SK-N-SH (cell line): ENCODE data around the gene MUC22. TPM values are rescaled to one million over a fixed set of nuclear protein-coding genes. Genes with fewer than 3 reads are reported as not detected.
"Not testable (repeated sequence)": the region's sequence is repeated elsewhere in the genome, so short reads cannot be mapped to it uniquely, and the experiment has no call there.

ENCODE experiments used
- CTCF ChIA-PET: fragments of 300-600, 350-600 bp; formaldehyde crosslinking; extraction: SDS; loops from one replicate; lab custom pipeline; 2021; lab: Yijun Ruan, JAX
- POLR2A ChIA-PET: fragments of 350-600 bp; sonication (Branson Sonifier 250); formaldehyde crosslinking; extraction: SDS; loops from one replicate; lab custom pipeline; 2020; ENCODE audit warnings: antibody characterized with exemption, inconsistent platforms; lab: Yijun Ruan, JAX
- DNase-seq: peaks from one replicate; pipeline ENCODE4 v3.0.0; 2012
- H2AFZ ChIP-seq: fragments of 200-600 bp; sonication (generic); 2 replicates; pipeline ENCODE4 v1.8.1; 2016; ENCODE audit warnings: antibody characterized with exemption, mild to moderate bottlenecking, low read depth
- H3F3A ChIP-seq: fragments of 200-600 bp; sonication (generic); replicated peaks from 2 replicates; pipeline ENCODE3; 2016; ENCODE audit warnings: antibody characterized with exemption, mild to moderate bottlenecking; ENCODE audit not compliant: insufficient read depth
- H3K27ac ChIP-seq, 2 experiments: fragments of 200-500 bp in 1 of 2; fragments of 200-600 bp in 1 of 2; sonication (Bioruptor generic) in 1 of 2; sonication (generic), shearing (Covaris generic) in 1 of 2; 2 replicates each; pipeline versions ENCODE4 v1.5.1 to v1.6.1; 2014 to 2016; ENCODE audit warnings: low read depth in 2 of 2, inconsistent platforms in 1 of 2, low read length in 1 of 2, mild to moderate bottlenecking in 1 of 2, mixed read lengths in 1 of 2
- H3K27me3 ChIP-seq: fragments of 200-600 bp; sonication (generic), shearing (Covaris generic); 2 replicates; pipeline ENCODE4 v1.6.1; 2016; ENCODE audit warnings: mixed run types; ENCODE audit not compliant: insufficient read depth
- H3K36me3 ChIP-seq, 2 experiments: fragments of 200-500 bp in 1 of 2; fragments of 200-600 bp in 1 of 2; sonication (Bioruptor generic) in 1 of 2; sonication (generic) in 1 of 2; replicated peaks in 1 of 2; 2 replicates each; pipeline versions ENCODE3 to v1.5.1; 2014 to 2016; ENCODE audit warnings: low read length in 1 of 2, mild to moderate bottlenecking in 1 of 2; ENCODE audit not compliant: insufficient read depth in 2 of 2, control insufficient read depth in 1 of 2
- H3K4me1 ChIP-seq, 2 experiments: fragments of 200-500 bp in 1 of 2; fragments of 200-600 bp in 1 of 2; sonication (Bioruptor generic) in 1 of 2; sonication (generic), shearing (Covaris generic) in 1 of 2; 2 replicates each; pipeline versions ENCODE4 v1.5.1 to v1.6.1; 2014 to 2016; ENCODE audit warnings: low read depth in 1 of 2, low read length in 1 of 2, mixed run types in 1 of 2; ENCODE audit not compliant: insufficient read depth in 2 of 2, control insufficient read depth in 1 of 2
- H3K4me2 ChIP-seq: fragments of 200-600 bp; sonication (generic), shearing (Covaris generic); 2 replicates; pipeline ENCODE4 v1.6.1; 2017; ENCODE audit warnings: mixed run types
- H3K4me3 ChIP-seq, 2 experiments: fragments of 200-500 bp in 1 of 2; fragments of 200-600 bp in 1 of 2; sonication (Bioruptor generic) in 1 of 2; sonication (generic), shearing (Covaris generic) in 1 of 2; 2 replicates each; pipeline versions ENCODE4 v1.5.1 to v1.8.1; 2014 to 2016; ENCODE audit warnings: low read depth in 2 of 2, inconsistent platforms in 1 of 2, low read length in 1 of 2, mild to moderate bottlenecking in 1 of 2, mixed read lengths in 1 of 2, moderate library complexity in 1 of 2
- H3K79me2 ChIP-seq: fragments of 200-600 bp; sonication (generic); 2 replicates; pipeline ENCODE4 v1.8.1; 2017; ENCODE audit warnings: mild to moderate bottlenecking; ENCODE audit not compliant: insufficient read depth
- H3K9ac ChIP-seq: fragments of 200-600 bp; sonication (generic); 2 replicates; pipeline ENCODE4 v1.6.1; 2017; ENCODE audit warnings: mixed run types
- H3K9me2 ChIP-seq: fragments of 200-600 bp; sonication (generic); 2 replicates; pipeline ENCODE4 v1.6.1; 2017; ENCODE audit warnings: mixed run types
- H3K9me3 ChIP-seq: fragments of 200-600 bp; sonication (generic); 2 replicates; pipeline ENCODE4 v1.6.1; 2017; ENCODE audit warnings: mixed run types, mild to moderate bottlenecking, moderate library complexity
- H4K20me1 ChIP-seq: fragments of 200-600 bp; sonication (generic); 2 replicates; pipeline ENCODE4 v1.6.1; 2017; ENCODE audit warnings: mild to moderate bottlenecking, mixed run types; ENCODE audit not compliant: insufficient read depth
- EP300 ChIP-seq, 2 experiments: IDR thresholded peaks; 2 replicates each; pipeline versions ENCODE4 v1.4.0 to v1.6.1; 2012; ENCODE audit warnings: borderline replicate concordance in 1 of 2, low read depth in 1 of 2, low read length in 1 of 2
- FOXJ3 ChIP-seq: sonication (generic); formaldehyde crosslinking; IDR thresholded peaks from 2 replicates; pipeline ENCODE4 v1.5.1; 2020; ENCODE audit warnings: mild to moderate bottlenecking, missing genetic modification reagents
- MXI1 ChIP-seq: IDR thresholded peaks from 2 replicates; pipeline ENCODE4 v1.6.1; 2012; ENCODE audit warnings: mild to moderate bottlenecking, low read depth, low read length, improper control_type of control experiment
- NFIC ChIP-seq: IDR thresholded peaks from 2 replicates; pipeline ENCODE4 v1.4.0; 2012; ENCODE audit warnings: borderline replicate concordance
- RAD21 ChIP-seq: IDR thresholded peaks from 2 replicates; pipeline ENCODE4 v1.6.1; 2012; ENCODE audit warnings: mild to moderate bottlenecking, low read length
- RXRA ChIP-seq: IDR thresholded peaks from 2 replicates; pipeline ENCODE4 v1.4.0; 2012; ENCODE audit warnings: low read depth, mild to moderate bottlenecking, borderline replicate concordance
- SMC3 ChIP-seq: IDR thresholded peaks from 2 replicates; pipeline ENCODE4 v1.6.1; 2012; ENCODE audit warnings: low read depth, low read length, improper control_type of control experiment
- YY1 ChIP-seq: IDR thresholded peaks from 2 replicates; pipeline ENCODE4 v1.4.0; 2012; ENCODE audit warnings: low read depth, mild to moderate bottlenecking
- WGBS: methylation state at CpG from one replicate; pipeline ENCODE4 v1.1.6; 2017; ENCODE audit warnings: low lambda C conversion rate; 5-methylcytosine and 5-hydroxymethylcytosine counted together
- polyA plus RNA-seq, 3 experiments: library from polyadenylated mRNA; depleted of rRNA; stranded (reverse); fragments of >200 nt; gene quantifications; 2 replicates each; pipeline ENCODE4 v1.2.3, GENCODE V29; 2012
- TF ChIP-seq, protein P1 (sequence below): IDR thresholded peaks from 2 replicates; pipeline ENCODE4 v1.6.1; 2012; ENCODE audit warnings: mild to moderate bottlenecking, low read depth, low read length, moderate library complexity
- TF ChIP-seq, protein P2 (sequence below): IDR thresholded peaks from 2 replicates; pipeline ENCODE4 v1.4.0; 2012; ENCODE audit warnings: low read depth
- TF ChIP-seq, protein P3 (sequence below): IDR thresholded peaks from 2 replicates; pipeline ENCODE4; 2012

MUC22 gene
- polyA plus RNA-seq, 1 of the 3 experiments (the other 2 are of a cell fraction): 0.12 TPM

DNA sequence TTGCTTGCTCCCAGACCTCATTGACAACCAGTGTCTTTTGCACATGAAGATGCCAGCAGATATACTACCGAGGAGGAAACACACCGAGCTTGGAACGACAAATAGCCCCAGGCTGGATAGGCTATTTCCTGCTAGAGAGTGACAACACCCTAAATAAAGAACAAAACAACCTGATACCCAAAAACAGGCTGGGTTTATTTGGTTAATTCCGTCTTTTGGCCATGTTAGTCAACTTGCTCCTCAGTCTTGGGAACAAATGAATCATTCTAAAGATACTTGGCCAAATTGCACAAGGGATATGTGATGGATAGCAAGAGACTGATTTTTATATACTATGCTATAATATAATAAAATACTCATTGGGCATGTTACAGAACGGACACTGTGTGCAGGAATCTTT is 11.5 kb upstream of the MUC22 start:
- H3K4me2 ChIP-seq: no peak overlapping the region
- no peaks in the 10 kb centered on the region for H3K36me3 ChIP-seq
- H3K9ac ChIP-seq: no peak overlapping the region
- DNase-seq: no peak
- WGBS: 51% methylated on average over 5 of the region's 5 CpGs
- H2AFZ ChIP-seq: no peak overlapping the region
- no peaks in the 10 kb centered on the region for H3F3A ChIP-seq
- H3K27ac ChIP-seq: no peak overlapping the region
- H3K27me3 ChIP-seq: no peaks in the 10 kb centered on the region
- CTCF ChIA-PET: no interaction called here
- no peaks in the 10 kb centered on the region for H3K4me1 ChIP-seq
- H3K79me2 ChIP-seq: no peaks in the 10 kb centered on the region
- TF ChIP-seq EP300 (IDR thresholded peaks at IDR 0.05; ENCODE audit: borderline replicate concordance in 1 of 2, low read depth in 1 of 2, low read length in 1 of 2) (no peak), NFIC (no peak), FOXJ3 (CRISPR knock-in tag) (no peak), SMC3 (no peak), YY1 (no peak), RXRA (no peak), RAD21 (no peak), MXI1 (no peak)
- TF ChIP-seq, protein P1, sequence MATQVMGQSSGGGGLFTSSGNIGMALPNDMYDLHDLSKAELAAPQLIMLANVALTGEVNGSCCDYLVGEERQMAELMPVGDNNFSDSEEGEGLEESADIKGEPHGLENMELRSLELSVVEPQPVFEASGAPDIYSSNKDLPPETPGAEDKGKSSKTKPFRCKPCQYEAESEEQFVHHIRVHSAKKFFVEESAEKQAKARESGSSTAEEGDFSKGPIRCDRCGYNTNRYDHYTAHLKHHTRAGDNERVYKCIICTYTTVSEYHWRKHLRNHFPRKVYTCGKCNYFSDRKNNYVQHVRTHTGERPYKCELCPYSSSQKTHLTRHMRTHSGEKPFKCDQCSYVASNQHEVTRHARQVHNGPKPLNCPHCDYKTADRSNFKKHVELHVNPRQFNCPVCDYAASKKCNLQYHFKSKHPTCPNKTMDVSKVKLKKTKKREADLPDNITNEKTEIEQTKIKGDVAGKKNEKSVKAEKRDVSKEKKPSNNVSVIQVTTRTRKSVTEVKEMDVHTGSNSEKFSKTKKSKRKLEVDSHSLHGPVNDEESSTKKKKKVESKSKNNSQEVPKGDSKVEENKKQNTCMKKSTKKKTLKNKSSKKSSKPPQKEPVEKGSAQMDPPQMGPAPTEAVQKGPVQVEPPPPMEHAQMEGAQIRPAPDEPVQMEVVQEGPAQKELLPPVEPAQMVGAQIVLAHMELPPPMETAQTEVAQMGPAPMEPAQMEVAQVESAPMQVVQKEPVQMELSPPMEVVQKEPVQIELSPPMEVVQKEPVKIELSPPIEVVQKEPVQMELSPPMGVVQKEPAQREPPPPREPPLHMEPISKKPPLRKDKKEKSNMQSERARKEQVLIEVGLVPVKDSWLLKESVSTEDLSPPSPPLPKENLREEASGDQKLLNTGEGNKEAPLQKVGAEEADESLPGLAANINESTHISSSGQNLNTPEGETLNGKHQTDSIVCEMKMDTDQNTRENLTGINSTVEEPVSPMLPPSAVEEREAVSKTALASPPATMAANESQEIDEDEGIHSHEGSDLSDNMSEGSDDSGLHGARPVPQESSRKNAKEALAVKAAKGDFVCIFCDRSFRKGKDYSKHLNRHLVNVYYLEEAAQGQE: no peak
- TF ChIP-seq, protein P2, sequence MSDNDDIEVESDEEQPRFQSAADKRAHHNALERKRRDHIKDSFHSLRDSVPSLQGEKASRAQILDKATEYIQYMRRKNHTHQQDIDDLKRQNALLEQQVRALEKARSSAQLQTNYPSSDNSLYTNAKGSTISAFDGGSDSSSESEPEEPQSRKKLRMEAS: no peak
- TF ChIP-seq, protein P3, sequence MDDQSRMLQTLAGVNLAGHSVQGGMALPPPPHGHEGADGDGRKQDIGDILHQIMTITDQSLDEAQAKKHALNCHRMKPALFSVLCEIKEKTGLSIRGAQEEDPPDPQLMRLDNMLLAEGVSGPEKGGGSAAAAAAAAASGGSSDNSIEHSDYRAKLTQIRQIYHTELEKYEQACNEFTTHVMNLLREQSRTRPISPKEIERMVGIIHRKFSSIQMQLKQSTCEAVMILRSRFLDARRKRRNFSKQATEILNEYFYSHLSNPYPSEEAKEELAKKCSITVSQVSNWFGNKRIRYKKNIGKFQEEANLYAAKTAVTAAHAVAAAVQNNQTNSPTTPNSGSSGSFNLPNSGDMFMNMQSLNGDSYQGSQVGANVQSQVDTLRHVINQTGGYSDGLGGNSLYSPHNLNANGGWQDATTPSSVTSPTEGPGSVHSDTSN: no peak
- TF ChIP-seq, all 33 proteins: peak for 0
- POLR2A ChIA-PET: no interaction called here
- no peaks in the 10 kb centered on the region for H4K20me1 ChIP-seq
- no peaks in the 10 kb centered on the region for H3K9me2 ChIP-seq
- H3K4me3 ChIP-seq: no peak overlapping the region
- H3K9me3 ChIP-seq: no peaks in the 10 kb centered on the region

DNA sequence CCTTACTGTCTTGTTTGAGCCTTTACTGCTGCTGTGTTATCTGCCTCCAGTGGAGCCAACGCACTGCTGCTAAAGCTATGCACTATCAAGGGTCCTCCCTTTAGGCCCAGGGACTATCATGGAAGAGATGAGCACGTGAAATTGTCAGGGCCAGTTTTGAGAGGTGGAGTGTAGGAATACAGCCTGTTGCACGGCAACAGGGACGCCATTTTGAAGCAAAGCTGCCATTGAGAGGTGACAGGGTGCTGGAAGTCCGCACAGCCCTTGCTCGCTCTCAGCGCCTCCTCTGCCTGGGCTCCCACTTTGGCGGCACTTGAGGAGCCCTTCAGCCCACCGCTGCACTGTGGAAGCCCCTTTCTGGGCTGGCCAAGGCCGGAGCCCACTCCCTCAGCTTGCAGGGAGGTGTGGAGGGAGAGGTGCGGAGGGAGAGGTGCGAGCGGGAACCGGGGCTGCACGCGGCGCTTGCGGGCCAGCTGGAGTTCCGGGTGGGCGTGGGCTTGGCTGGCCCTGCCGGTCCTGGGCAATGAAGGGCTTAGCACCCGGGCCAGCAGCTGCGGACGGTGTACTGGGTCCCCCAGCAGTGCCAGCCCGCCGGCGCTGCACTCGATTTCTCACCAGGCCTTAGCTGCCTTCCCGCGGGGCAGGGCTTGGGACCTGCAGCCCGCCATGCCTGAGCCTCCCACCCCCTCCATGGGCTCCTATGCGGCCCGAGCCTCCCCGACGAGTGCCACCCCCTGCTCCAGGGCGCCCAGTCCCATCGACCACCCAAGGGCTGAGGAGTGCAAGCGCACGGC is 10.0 kb upstream of the MUC22 start:
- H3K9me2 ChIP-seq, H3K27me3 ChIP-seq, DNase-seq, H3K27ac ChIP-seq, H4K20me1 ChIP-seq, H2AFZ ChIP-seq, H3K79me2 ChIP-seq, H3K4me1 ChIP-seq, H3K36me3 ChIP-seq, H3K9ac ChIP-seq, POLR2A ChIA-PET, H3K9me3 ChIP-seq, H3F3A ChIP-seq, H3K4me3 ChIP-seq, H3K4me2 ChIP-seq: not testable (repeated sequence)
- CTCF ChIA-PET: interaction anchor here (1.1 kb wide), 2 partner anchors 86 to 87 kb away, joined by 3 read pairs; partner anchors contain the start of gene VARS2
- 70% methylated on average over 11 of the region's 39 CpGs for whole genome bisulfite sequencing
